Panc1 (cell line): Measurements from ENCODE around the gene CACNA1B. TPM values are rescaled to one million over a fixed set of nuclear protein-coding genes. Genes with fewer than 3 reads are reported as not detected.

ENCODE experiments used
- ATAC-seq: fragments of 200-7000 bp; cut with Tn5 transposase; 2 replicates; pipeline ENCODE4 v1.9.1; 2020; ENCODE audit warnings: mild to moderate bottlenecking, moderate library complexity
- BruUV-seq: library from RNA; stranded (reverse); fragments of 400-500 nt; replicated peaks from 2 replicates; lab custom pipeline; 2021; lab: Mats Ljungman, UMichigan
- CTCF ChIA-PET: fragments of 300-600 bp; sonication (Branson Sonifier 250); formaldehyde crosslinking; loops from one replicate; lab custom pipeline; 2022; ENCODE audit warnings: antibody characterized with exemption; lab: Charles Lee
- POLR2A ChIA-PET: fragments of 300-600 bp; sonication (Branson Sonifier 250); formaldehyde crosslinking; loops from one replicate; lab custom pipeline; 2022; ENCODE audit warnings: antibody characterized with exemption; lab: Charles Lee
- DNase-seq: peaks from one replicate; pipeline ENCODE4 v3.0.0-alpha.2; 2010; ENCODE audit warnings: low read depth, low spot score
- H3K27ac ChIP-seq: 2 replicates; pipeline ENCODE4 v1.5.1; 2011; ENCODE audit warnings: mild to moderate bottlenecking, low read length, inconsistent platforms
- H3K27me3 ChIP-seq: fragments of 200-500 bp; sonication (Bioruptor generic); 2 replicates; pipeline ENCODE4 v1.6.0; 2014; ENCODE audit warnings: low read length, inconsistent platforms; ENCODE audit not compliant: control insufficient read depth, insufficient read depth
- H3K36me3 ChIP-seq: fragments of 200-500 bp; sonication (Bioruptor generic); 2 replicates; pipeline ENCODE4 v1.5.1; 2014; ENCODE audit warnings: inconsistent platforms, mild to moderate bottlenecking, low read length, moderate library complexity; ENCODE audit not compliant: control insufficient read depth, insufficient read depth
- H3K4me1 ChIP-seq: 2 replicates; pipeline ENCODE4 v1.5.1; 2011; ENCODE audit warnings: inconsistent platforms, mild to moderate bottlenecking, low read length, moderate library complexity; ENCODE audit not compliant: control insufficient read depth, insufficient read depth
- H3K4me3 ChIP-seq, 2 experiments: 2 replicates each; pipeline ENCODE4 v1.5.1; 2011 to 2012; ENCODE audit warnings: low read depth in 2 of 2, low read length in 2 of 2, mild to moderate bottlenecking in 2 of 2, inconsistent platforms in 1 of 2, moderate library complexity in 1 of 2
- H3K9me3 ChIP-seq: fragments of 200-500 bp; sonication (Bioruptor generic); 2 replicates; pipeline ENCODE4 v1.5.1; 2014; ENCODE audit warnings: low read depth, mild to moderate bottlenecking, inconsistent platforms, low read length, moderate library complexity; ENCODE audit not compliant: control insufficient read depth, insufficient read depth
- CTCF ChIP-seq: fragments of 450-650 bp; IDR thresholded peaks from 2 replicates; pipeline ENCODE4 v1.5.1; 2017; ENCODE audit warnings: mild to moderate bottlenecking
- SIN3A ChIP-seq: IDR thresholded peaks from 2 replicates; pipeline ENCODE4 v1.6.1; 2012; ENCODE audit warnings: low read depth, mild to moderate bottlenecking, low read length, moderate library complexity, borderline replicate concordance; ENCODE audit not compliant: insufficient read depth
- TCF7L2 ChIP-seq: IDR thresholded peaks from 2 replicates; pipeline ENCODE4 v1.6.1; 2011; ENCODE audit warnings: mild to moderate bottlenecking, low read depth, low read length, inconsistent platforms
- in situ Hi-C: cut with HindIII; loops from 2 replicates; pipeline ENCODE4 v1.10.0; 2016; ENCODE audit warnings: low sequenced_read_pairs, low pct_unique_long_range_greater_than_20kb
- intact Hi-C: fragments of 100-400 bp; cut with micrococcal nuclease; formaldehyde crosslinking; loops from one replicate; pipeline ENCODE4 v1.10.0; 2022; ENCODE audit not compliant: unreplicated experiment
- total RNA-seq: library from RNA; stranded (reverse); gene quantifications from one replicate; pipeline ENCODE4 v1.2.1, GENCODE V29; 2021; ENCODE audit not compliant: unreplicated experiment
- TF ChIP-seq, protein P1 (sequence below), 2 experiments: IDR thresholded peaks; 2 replicates each; pipeline ENCODE4 v1.6.1; 2011 to 2012; ENCODE audit warnings: low read depth in 2 of 2, control low read depth in 1 of 2, low read length in 1 of 2, mild to moderate bottlenecking in 1 of 2, moderate library complexity in 1 of 2; ENCODE audit not compliant: insufficient read depth in 1 of 2

Gene CACNA1B
- total RNA-seq, 1 experiment from 2014 or later, result 0.49 TPM

- H3K9me3 ChIP-seq, result no peaks in the 10 kb centered on the region
- H3K27me3 ChIP-seq, result no peaks in the 10 kb centered on the region
- intact Hi-C loops (no loop called here), in situ Hi-C loops (no loop called here)
- ATAC-seq (no peak), DNase-seq (no peak)
- H3K4me3 ChIP-seq, result no peak overlapping the region
- BruUV-seq, result no TSS peak
- ChIA-PET CTCF (no interaction called here), POLR2A (no interaction called here)
- no peaks in the 10 kb centered on the region for H3K36me3 ChIP-seq
- H3K27ac ChIP-seq, result no peak overlapping the region
- H3K4me1 ChIP-seq, result no peaks in the 10 kb centered on the region
- TF ChIP-seq SIN3A (no peak), TCF7L2 (no peak), CTCF (no peak)
- TF ChIP-seq, protein P1, sequence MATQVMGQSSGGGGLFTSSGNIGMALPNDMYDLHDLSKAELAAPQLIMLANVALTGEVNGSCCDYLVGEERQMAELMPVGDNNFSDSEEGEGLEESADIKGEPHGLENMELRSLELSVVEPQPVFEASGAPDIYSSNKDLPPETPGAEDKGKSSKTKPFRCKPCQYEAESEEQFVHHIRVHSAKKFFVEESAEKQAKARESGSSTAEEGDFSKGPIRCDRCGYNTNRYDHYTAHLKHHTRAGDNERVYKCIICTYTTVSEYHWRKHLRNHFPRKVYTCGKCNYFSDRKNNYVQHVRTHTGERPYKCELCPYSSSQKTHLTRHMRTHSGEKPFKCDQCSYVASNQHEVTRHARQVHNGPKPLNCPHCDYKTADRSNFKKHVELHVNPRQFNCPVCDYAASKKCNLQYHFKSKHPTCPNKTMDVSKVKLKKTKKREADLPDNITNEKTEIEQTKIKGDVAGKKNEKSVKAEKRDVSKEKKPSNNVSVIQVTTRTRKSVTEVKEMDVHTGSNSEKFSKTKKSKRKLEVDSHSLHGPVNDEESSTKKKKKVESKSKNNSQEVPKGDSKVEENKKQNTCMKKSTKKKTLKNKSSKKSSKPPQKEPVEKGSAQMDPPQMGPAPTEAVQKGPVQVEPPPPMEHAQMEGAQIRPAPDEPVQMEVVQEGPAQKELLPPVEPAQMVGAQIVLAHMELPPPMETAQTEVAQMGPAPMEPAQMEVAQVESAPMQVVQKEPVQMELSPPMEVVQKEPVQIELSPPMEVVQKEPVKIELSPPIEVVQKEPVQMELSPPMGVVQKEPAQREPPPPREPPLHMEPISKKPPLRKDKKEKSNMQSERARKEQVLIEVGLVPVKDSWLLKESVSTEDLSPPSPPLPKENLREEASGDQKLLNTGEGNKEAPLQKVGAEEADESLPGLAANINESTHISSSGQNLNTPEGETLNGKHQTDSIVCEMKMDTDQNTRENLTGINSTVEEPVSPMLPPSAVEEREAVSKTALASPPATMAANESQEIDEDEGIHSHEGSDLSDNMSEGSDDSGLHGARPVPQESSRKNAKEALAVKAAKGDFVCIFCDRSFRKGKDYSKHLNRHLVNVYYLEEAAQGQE (IDR thresholded peaks at IDR 0.05; ENCODE audit: insufficient read depth in 1 of 2, low read depth in 2 of 2, low read length in 1 of 2), result no peak
These were observed 44.6 kb upstream of the CACNA1B start for GRCh38 chr9:137832830-137833590.

GRCh38 chr9:137833721-137834613, 43.6 kb upstream of the CACNA1B start:
- Histone ChIP-seq H3K4me3 (no peak overlapping the region), H3K27me3 (no peaks in the 10 kb centered on the region), H3K36me3 (no peaks in the 10 kb centered on the region), H3K4me1 (no peaks in the 10 kb centered on the region), H3K27ac (no peak overlapping the region), H3K9me3 (no peaks in the 10 kb centered on the region)
- ChIA-PET POLR2A (no interaction called here), CTCF (no interaction called here)
- BruUV-seq, result no TSS peak
- ATAC-seq (0 out of 2 replicates have a peak, but pooled peaks have one; percentile 39), DNase-seq (no peak)
- no peak for TF ChIP-seq CTCF
- TF ChIP-seq TCF7L2, result no peak
- intact Hi-C loops (no loop called here), in situ Hi-C loops (no loop called here)
